Vagina (tissue), 2 donors: Measurements from ENCODE around the gene CMIP.

Experiments
- POLR2A ChIP-seq, 2 donors: fragments of 450-650 bp; IDR thresholded peaks; one replicate each; pipeline ENCODE4 v1.6.1; 2017; ENCODE audit warnings: antibody characterized with exemption in 2 of 2, mild to moderate bottlenecking in 2 of 2, moderate library complexity in 2 of 2
- POLR2AphosphoS5 ChIP-seq, 2 donors: sonication (generic); formaldehyde crosslinking; IDR thresholded peaks; one replicate each; pipeline ENCODE4 v1.9.0; 2017; ENCODE audit warnings: antibody characterized with exemption in 2 of 2, mild to moderate bottlenecking in 2 of 2, low read depth in 1 of 2; ENCODE audit not compliant: insufficient read depth in 1 of 2

DNA sequence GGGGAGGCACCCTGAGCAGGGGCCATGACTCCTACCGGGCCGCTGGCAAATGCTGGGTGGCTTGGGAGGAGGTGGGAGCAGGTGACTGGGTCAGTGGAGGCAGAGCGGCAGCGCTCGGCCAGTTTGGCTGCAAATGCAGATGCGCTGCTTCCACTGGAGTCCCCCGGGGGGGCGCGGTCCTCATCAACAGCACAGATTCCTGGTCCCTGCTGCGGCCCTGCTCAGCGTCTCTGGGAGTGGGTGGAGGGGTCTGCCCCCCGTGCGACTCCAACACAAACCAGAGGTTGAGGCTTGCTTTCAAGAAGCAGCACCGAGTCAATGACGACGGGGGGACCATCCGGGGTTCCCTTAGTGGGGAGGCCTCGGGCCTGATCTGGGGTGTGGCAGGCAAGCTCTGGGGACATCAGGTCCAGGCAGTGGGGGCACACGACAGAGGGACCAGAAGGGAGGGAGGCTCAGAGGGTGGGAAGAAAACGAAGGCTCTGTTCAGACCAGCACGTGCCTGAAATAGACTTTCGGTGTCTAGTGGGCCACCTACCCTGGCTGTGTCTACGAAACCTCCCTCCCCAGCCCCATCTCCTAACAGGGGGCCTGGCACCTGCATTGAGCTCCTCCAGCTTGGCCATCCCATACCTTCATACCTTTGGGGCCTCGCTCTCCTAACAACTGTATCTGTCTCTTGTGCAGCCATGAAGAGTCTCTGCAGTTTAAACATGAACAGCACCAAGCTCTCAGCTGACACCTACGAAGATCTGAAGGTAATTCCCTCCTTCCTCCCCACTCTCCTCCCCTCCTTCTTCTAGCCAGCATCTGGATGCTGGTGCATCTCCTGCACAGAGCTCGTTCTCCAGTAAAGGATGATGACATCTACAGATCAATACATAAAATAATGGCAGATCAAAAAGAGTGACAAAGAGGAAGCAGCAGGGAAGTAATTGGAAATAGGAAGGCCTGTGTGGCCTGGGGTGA is 262.0 kb downstream of the CMIP start:
- TF ChIP-seq POLR2AphosphoS5 (IDR thresholded peaks at IDR 0.05; ENCODE audit: insufficient read depth in 1 of 2, low read depth in 1 of 2) (no peak), POLR2A (IDR thresholded peaks at IDR 0.05) (no peak)
